HUES6 (cell line): ENCODE results near the gene ANTXRL.
"Not testable (repeated sequence)": the region's sequence is repeated elsewhere in the genome, so short reads cannot be mapped to it uniquely, and the experiment has no call there.

Experiments used
- H3K27ac ChIP-seq: 2 replicates; pipeline ENCODE4 v1.7.0; 2013; ENCODE audit warnings: low read depth, mild to moderate bottlenecking, low read length, inconsistent platforms
- H3K27me3 ChIP-seq: 2 replicates; pipeline ENCODE4 v1.6.1; 2013; ENCODE audit warnings: low read length; ENCODE audit not compliant: control insufficient read depth, insufficient read depth
- H3K36me3 ChIP-seq: 2 replicates; pipeline ENCODE4 v1.6.1; 2013; ENCODE audit warnings: low read length; ENCODE audit not compliant: control insufficient read depth, insufficient read depth
- H3K4me1 ChIP-seq: 2 replicates; pipeline ENCODE4 v1.6.1; 2013; ENCODE audit warnings: low read length; ENCODE audit not compliant: control insufficient read depth, insufficient read depth
- H3K4me3 ChIP-seq: 2 replicates; pipeline ENCODE4 v1.5.1; 2013; ENCODE audit warnings: low read depth, low read length
- H3K9ac ChIP-seq: one replicate; pipeline ENCODE4 v1.6.1; 2013; ENCODE audit warnings: mild to moderate bottlenecking, low read length
- H3K9me3 ChIP-seq: 2 replicates; pipeline ENCODE4 v1.6.1; 2013; ENCODE audit warnings: low read depth, low read length; ENCODE audit not compliant: control insufficient read depth, insufficient read depth

The ANTXRL gene

GRCh38 chr10:46255801-46256747 is 30.7 kb upstream of the ANTXRL start:
- Histone ChIP-seq H3K36me3 (no peaks in the 10 kb centered on the region), H3K27me3 (no peaks in the 10 kb centered on the region), H3K27ac (no peak overlapping the region), H3K9ac (no peak overlapping the region), H3K4me3 (no peak overlapping the region), H3K4me1 (0 out of 2 replicates have a peak, but pooled peaks cover 3% of the 10 kb centered on the region), H3K9me3 (no peaks in the 10 kb centered on the region)

- H3K9me3 ChIP-seq: no peaks in the 10 kb centered on the region
- no peaks in the 10 kb centered on the region for H3K36me3 ChIP-seq
- H3K4me1 ChIP-seq: 0 out of 2 replicates have a peak, but pooled peaks cover 3% of the 10 kb centered on the region
- H3K27me3 ChIP-seq: no peaks in the 10 kb centered on the region
- no peak overlapping the region for H3K4me3 ChIP-seq
- no peak overlapping the region for H3K9ac ChIP-seq
- H3K27ac ChIP-seq: no peak overlapping the region
Observed at GRCh38 chr10:46257099-46257498, 29.7 kb upstream of the ANTXRL start.

GRCh38 chr10:46262906-46263560 is 23.8 kb upstream of the ANTXRL start:
- H3K27ac ChIP-seq, H3K4me3 ChIP-seq, H3K9ac ChIP-seq, H3K27me3 ChIP-seq, H3K9me3 ChIP-seq, H3K4me1 ChIP-seq, H3K36me3 ChIP-seq: not testable (repeated sequence)

GRCh38 chr10:46263831-46264268 is 22.9 kb upstream of the ANTXRL start:
- Histone ChIP-seq H3K4me1 (no peaks in the 10 kb centered on the region), H3K9me3 (no peaks in the 10 kb centered on the region), H3K27me3 (no peaks in the 10 kb centered on the region), H3K27ac (no peak overlapping the region), H3K36me3 (no peaks in the 10 kb centered on the region), H3K9ac (no peak overlapping the region), H3K4me3 (no peak overlapping the region)

- no peak overlapping the region for H3K4me3 ChIP-seq
- no peaks in the 10 kb centered on the region for H3K36me3 ChIP-seq
- H3K4me1 ChIP-seq: no peaks in the 10 kb centered on the region
- H3K27me3 ChIP-seq: no peaks in the 10 kb centered on the region
- H3K27ac ChIP-seq: no peak overlapping the region
- no peaks in the 10 kb centered on the region for H3K9me3 ChIP-seq
- H3K9ac ChIP-seq: no peak overlapping the region
Observed at GRCh38 chr10:46264336-46264735, 22.5 kb upstream of the ANTXRL start.

- Histone ChIP-seq H3K9ac (no peak overlapping the region), H3K27me3 (no peaks in the 10 kb centered on the region), H3K36me3 (no peaks in the 10 kb centered on the region), H3K9me3 (no peaks in the 10 kb centered on the region), H3K27ac (no peak overlapping the region), H3K4me3 (no peak overlapping the region), H3K4me1 (no peaks in the 10 kb centered on the region)
Observed at GRCh38 chr10:46264737-46265368, 21.9 kb upstream of the ANTXRL start.

- not testable (repeated sequence) for H3K9ac ChIP-seq, H3K9me3 ChIP-seq, H3K27ac ChIP-seq, H3K27me3 ChIP-seq, H3K36me3 ChIP-seq, H3K4me1 ChIP-seq, H3K4me3 ChIP-seq
Observed at GRCh38 chr10:46265566-46266305, 21.1 kb upstream of the ANTXRL start.

- Histone ChIP-seq H3K27me3 (no peaks in the 10 kb centered on the region), H3K9me3 (no peaks in the 10 kb centered on the region), H3K4me3 (no peak overlapping the region), H3K9ac (no peak overlapping the region), H3K36me3 (no peaks in the 10 kb centered on the region), H3K4me1 (no peaks in the 10 kb centered on the region), H3K27ac (no peak overlapping the region)
Observed at GRCh38 chr10:46266306-46266985, 20.4 kb upstream of the ANTXRL start.

- H3K27ac ChIP-seq: no peak overlapping the region
- no peaks in the 10 kb centered on the region for H3K9me3 ChIP-seq
- no peak overlapping the region for H3K4me3 ChIP-seq
- H3K27me3 ChIP-seq: no peaks in the 10 kb centered on the region
- no peaks in the 10 kb centered on the region for H3K4me1 ChIP-seq
- no peak overlapping the region for H3K9ac ChIP-seq
- no peaks in the 10 kb centered on the region for H3K36me3 ChIP-seq
Observed at GRCh38 chr10:46267132-46267985, 19.4 kb upstream of the ANTXRL start.
